ENCODE measurements around the gene CISD3.

The CISD3 gene

GRCh38 chr17:38733982-38734973 is 4.1 kb downstream of the CISD3 start:
- H3K36me3 ChIP-seq (ENCODE audit: insufficient read depth, low read length) = peaks cover 40% of the 10 kb centered on the region
- TF ChIP-seq POLR2AphosphoS5 (IDR thresholded peaks at IDR 0.05; ENCODE audit: borderline replicate concordance, low read depth, low read length) (no peak; the same call in 1 of the 2 replicates), FOXP2 (optimal IDR thresholded peaks at IDR 0.05; ENCODE audit: control extremely low read depth, extremely low read length, insufficient read depth) (no peak), EZH2 (IDR thresholded peaks at IDR 0.05) (no peak)
- H3K9ac ChIP-seq (ENCODE audit: insufficient read length) = no peak overlapping the region

GRCh38 chr17:38735161-38735997 is 5.2 kb downstream of the CISD3 start:
- H3K4me3 ChIP-seq = no peak overlapping the region
- H3K9me3 ChIP-seq (ENCODE audit: low read depth, low read length) = no peaks in the 10 kb centered on the region
- H3K36me3 ChIP-seq (ENCODE audit: insufficient read depth, low read length) = peaks cover 47% of the 10 kb centered on the region
- no peak overlapping the region for H3K27ac ChIP-seq
- no peak overlapping the region for H3K9ac ChIP-seq (ENCODE audit: insufficient read length)
- DNase-seq (ENCODE audit: low read depth, low spot score) = no peak
- TF ChIP-seq FOXP2 (optimal IDR thresholded peaks at IDR 0.05; ENCODE audit: control extremely low read depth, extremely low read length, insufficient read depth) (no peak), POLR2AphosphoS5 (IDR thresholded peaks at IDR 0.05; ENCODE audit: borderline replicate concordance, low read depth, low read length) (no peak)

More at GRCh38 chr17:38733982-38734973, 4.1 kb downstream of the CISD3 start:
- no peak overlapping the region for H3K27ac ChIP-seq
- no peak for DNase-seq (ENCODE audit: low read depth, low spot score)
- H3K9me3 ChIP-seq (ENCODE audit: low read depth, low read length) = no peaks in the 10 kb centered on the region
- H3K4me3 ChIP-seq = no peak overlapping the region

GRCh38 chr17:38738007-38738662 is 8.0 kb downstream of the CISD3 start:
- TF ChIP-seq POLR2AphosphoS5 (IDR thresholded peaks at IDR 0.05; ENCODE audit: borderline replicate concordance, low read depth, low read length) (no peak), FOXP2 (optimal IDR thresholded peaks at IDR 0.05; ENCODE audit: control extremely low read depth, extremely low read length, insufficient read depth) (no peak), EZH2 (IDR thresholded peaks at IDR 0.05) (no peak)
- no peak overlapping the region for H3K4me3 ChIP-seq
- no peaks in the 10 kb centered on the region for H3K9me3 ChIP-seq (ENCODE audit: low read depth, low read length)
- no peak overlapping the region for H3K27ac ChIP-seq
- H3K9ac ChIP-seq (ENCODE audit: insufficient read length) = no peak overlapping the region
- no peak for DNase-seq (ENCODE audit: low read depth, low spot score)
- H3K36me3 ChIP-seq (ENCODE audit: insufficient read depth, low read length) = peaks cover 47% of the 10 kb centered on the region

DNA sequence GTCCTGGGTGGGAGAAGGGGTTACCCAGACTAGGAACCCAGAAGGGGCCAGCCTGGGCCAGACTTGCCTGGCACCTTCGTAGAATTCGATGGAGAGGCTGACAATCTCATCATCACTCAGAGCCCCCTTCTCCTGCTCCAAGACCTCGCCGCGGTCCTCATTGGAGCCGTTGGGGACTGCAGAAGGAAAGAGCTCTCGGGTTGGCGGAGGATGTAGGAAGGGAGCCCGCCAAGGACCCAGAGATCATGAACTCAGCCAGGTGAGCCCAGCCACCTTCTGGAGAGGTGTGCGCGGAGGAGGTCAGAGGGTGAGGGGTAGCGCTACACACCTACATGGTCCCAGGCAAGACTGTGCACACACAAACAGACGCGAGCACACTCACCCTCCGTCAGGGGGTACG is 8.5 kb downstream of the CISD3 start:
- peaks cover 46% of the 10 kb centered on the region for H3K36me3 ChIP-seq (ENCODE audit: insufficient read depth, low read length)

GRCh38 chr17:38739305-38739704 is 9.2 kb downstream of the CISD3 start:
- Histone ChIP-seq H3K9me3 (ENCODE audit: low read depth, low read length) (no peaks in the 10 kb centered on the region), H3K9ac (ENCODE audit: insufficient read length) (no peak overlapping the region), H3K4me3 (no peak overlapping the region), H3K36me3 (ENCODE audit: insufficient read depth, low read length) (peaks cover 40% of the 10 kb centered on the region), H3K27ac (no peak overlapping the region)
- no peak for TF ChIP-seq POLR2AphosphoS5 (IDR thresholded peaks at IDR 0.05; ENCODE audit: borderline replicate concordance, low read depth, low read length)
- TF ChIP-seq EZH2 (IDR thresholded peaks at IDR 0.05) = no peak
- no peak for TF ChIP-seq FOXP2 (optimal IDR thresholded peaks at IDR 0.05; ENCODE audit: control extremely low read depth, extremely low read length, insufficient read depth)
- no peak for DNase-seq (ENCODE audit: low read depth, low spot score)

More for the DNA sequence above, 8.5 kb downstream of the CISD3 start:
- Histone ChIP-seq H3K27ac (no peak overlapping the region), H3K4me3 (no peak overlapping the region), H3K9me3 (ENCODE audit: low read depth, low read length) (no peaks in the 10 kb centered on the region), H3K9ac (ENCODE audit: insufficient read length) (no peak overlapping the region)
- no peak for DNase-seq (ENCODE audit: low read depth, low spot score)
- no peak for TF ChIP-seq POLR2AphosphoS5 (IDR thresholded peaks at IDR 0.05; ENCODE audit: borderline replicate concordance, low read depth, low read length)
- TF ChIP-seq EZH2 (IDR thresholded peaks at IDR 0.05) = no peak
- no peak for TF ChIP-seq FOXP2 (optimal IDR thresholded peaks at IDR 0.05; ENCODE audit: control extremely low read depth, extremely low read length, insufficient read depth)

GRCh38 chr17:38740044-38740443 is 9.9 kb downstream of the CISD3 start:
- Histone ChIP-seq H3K4me3 (no peak overlapping the region), H3K9me3 (ENCODE audit: low read depth, low read length) (no peaks in the 10 kb centered on the region), H3K36me3 (ENCODE audit: insufficient read depth, low read length) (peaks cover 35% of the 10 kb centered on the region), H3K27ac (no peak overlapping the region), H3K9ac (ENCODE audit: insufficient read length) (no peak overlapping the region)
- TF ChIP-seq FOXP2 (optimal IDR thresholded peaks at IDR 0.05; ENCODE audit: control extremely low read depth, extremely low read length, insufficient read depth) = no peak
- no peak for TF ChIP-seq POLR2AphosphoS5 (IDR thresholded peaks at IDR 0.05; ENCODE audit: borderline replicate concordance, low read depth, low read length)
- no peak for TF ChIP-seq EZH2 (IDR thresholded peaks at IDR 0.05)
- no peak for DNase-seq (ENCODE audit: low read depth, low spot score)

GRCh38 chr17:38740806-38741205 is 10.7 kb downstream of the CISD3 start:
- Histone ChIP-seq H3K36me3 (ENCODE audit: insufficient read depth, low read length) (peaks cover 28% of the 10 kb centered on the region), H3K9ac (ENCODE audit: insufficient read length) (no peak overlapping the region), H3K4me3 (no peak overlapping the region), H3K9me3 (ENCODE audit: low read depth, low read length) (no peaks in the 10 kb centered on the region), H3K27ac (no peak overlapping the region)
- DNase-seq (ENCODE audit: low read depth, low spot score) = no peak
- no peak for TF ChIP-seq EZH2 (IDR thresholded peaks at IDR 0.05)
- TF ChIP-seq FOXP2 (optimal IDR thresholded peaks at IDR 0.05; ENCODE audit: control extremely low read depth, extremely low read length, insufficient read depth) = no peak
- no peak for TF ChIP-seq POLR2AphosphoS5 (IDR thresholded peaks at IDR 0.05; ENCODE audit: borderline replicate concordance, low read depth, low read length)

Data from SK-N-MC (cell line).